Stimulated activated naive CD8-positive, alpha-beta T cell treated with anti-CD3 and anti-CD28 coated beads, Interleukin-15, amount 100 ng/mL, for 72 hours (primary cell): ENCODE results near the gene CDC42BPB.
A peak's percentile ranks its signal among the peaks of the same experiment; 100 is the strongest.

Experiments used
- ATAC-seq: fragments of 150-1000 bp; cut with Tn5 transposase; 2 replicates; pipeline ENCODE4 v1.10.0; 2021; ENCODE audit warnings: mild to moderate bottlenecking, moderate library complexity
- DNase-seq, 2 donors: peaks; one replicate each; pipeline ENCODE4 v3.0.0; 2021 to 2022
- H3K27ac Mint-ChIP-seq, 2 donors: one replicate each; pipeline ENCODE4 v1.8.0; 2022; ENCODE audit warnings: mild to moderate bottlenecking in 2 of 2, mixed read lengths in 2 of 2, moderate library complexity in 2 of 2
- H3K27me3 Mint-ChIP-seq: one replicate; pipeline ENCODE4 v1.8.0; 2022; ENCODE audit warnings: mixed read lengths
- H3K4me1 Mint-ChIP-seq: one replicate; pipeline ENCODE4 v1.8.0; 2022; ENCODE audit warnings: mild to moderate bottlenecking, mixed read lengths
- H3K4me3 Mint-ChIP-seq, 2 donors: one replicate each; pipeline ENCODE4 v1.8.0; 2022; ENCODE audit warnings: mild to moderate bottlenecking in 2 of 2, mixed read lengths in 2 of 2, moderate library complexity in 1 of 2
- H3K9me3 Mint-ChIP-seq, 2 donors: one replicate each; pipeline ENCODE4 v1.8.0; 2022; ENCODE audit warnings: mixed read lengths in 2 of 2

The CDC42BPB gene

GRCh38 chr14:102891111-102891510 lies 166.2 kb downstream of the CDC42BPB start:
- Mint-ChIP-seq H3K4me1 (no peaks in the 10 kb centered on the region), H3K27ac (no peak overlapping the region), H3K27me3 (no peaks in the 10 kb centered on the region), H3K9me3 (no peaks in the 10 kb centered on the region), H3K4me3 (no peak overlapping the region)
- no peak for ATAC-seq
- no peak for DNase-seq

GRCh38 chr14:102889615-102890014 lies 167.7 kb downstream of the CDC42BPB start:
- no peak for DNase-seq
- ATAC-seq: no peak
- no peaks in the 10 kb centered on the region for H3K27me3 Mint-ChIP-seq
- H3K27ac Mint-ChIP-seq: no peak overlapping the region
- no peaks in the 10 kb centered on the region for H3K4me1 Mint-ChIP-seq
- no peak overlapping the region for H3K4me3 Mint-ChIP-seq
- no peaks in the 10 kb centered on the region for H3K9me3 Mint-ChIP-seq

GRCh38 chr14:102888748-102889147 lies 168.6 kb downstream of the CDC42BPB start:
- Mint-ChIP-seq H3K27me3 (no peaks in the 10 kb centered on the region), H3K4me3 (no peak overlapping the region), H3K9me3 (no peaks in the 10 kb centered on the region), H3K4me1 (no peaks in the 10 kb centered on the region), H3K27ac (no peak overlapping the region)
- ATAC-seq: no peak
- DNase-seq: no peak

GRCh38 chr14:102885737-102886447 lies 171.5 kb downstream of the CDC42BPB start:
- Mint-ChIP-seq H3K9me3 (no peaks in the 10 kb centered on the region), H3K27ac (peak overlapping the region in 1 of 2 donors; percentile 59), H3K4me3 (no peak overlapping the region), H3K4me1 (no peaks in the 10 kb centered on the region), H3K27me3 (no peaks in the 10 kb centered on the region)
- ATAC-seq (no peak), DNase-seq (no peak)

GRCh38 chr14:102883554-102883953 lies 173.8 kb downstream of the CDC42BPB start:
- no peaks in the 10 kb centered on the region for H3K27me3 Mint-ChIP-seq
- DNase-seq (no peak), ATAC-seq (no peak)
- H3K4me3 Mint-ChIP-seq: no peak overlapping the region
- H3K4me1 Mint-ChIP-seq: no peaks in the 10 kb centered on the region
- H3K9me3 Mint-ChIP-seq: no peaks in the 10 kb centered on the region
- H3K27ac Mint-ChIP-seq: peak overlapping the region in 1 of 2 donors; percentile 54

GRCh38 chr14:102883089-102883541 lies 174.2 kb downstream of the CDC42BPB start:
- Mint-ChIP-seq H3K9me3 (no peaks in the 10 kb centered on the region), H3K4me1 (no peaks in the 10 kb centered on the region), H3K4me3 (no peak overlapping the region), H3K27ac (peak overlapping the region; percentile 78 to 87), H3K27me3 (no peaks in the 10 kb centered on the region)
- DNase-seq (no peak), ATAC-seq (peak; percentile 90)
